Natural killer cell (primary cell): Measurements from ENCODE around the gene IL1F10. TPM values are rescaled to one million over a fixed set of nuclear protein-coding genes. Genes with fewer than 3 reads are reported as not detected.

Experiments used
- ATAC-seq, 3 donors: fragments of 150-1000 bp in 2 of 3; fragments of 200-7000 bp in 1 of 3; cut with Tn5 transposase; 1 replicate in 1 of 3; 2 replicates in 2 of 3; pipeline ENCODE4 v1.10.0; 2021; ENCODE audit warnings: mild to moderate bottlenecking in 2 of 3, moderate library complexity in 2 of 3
- DNase-seq, 2 donors: peaks; one replicate each; pipeline versions ENCODE4 v3.0.0 to v3.0.0-alpha.2; 2013 to 2021; ENCODE audit warnings: mixed read lengths in 1 of 2
- H3K27ac ChIP-seq: one replicate; pipeline ENCODE4 v1.5.1; 2013; ENCODE audit warnings: mild to moderate bottlenecking, low read length
- H3K27me3 ChIP-seq: one replicate; pipeline ENCODE4 v1.6.1; 2013; ENCODE audit warnings: low read length; ENCODE audit not compliant: control insufficient read depth, insufficient read depth
- H3K36me3 ChIP-seq: one replicate; pipeline ENCODE4 v1.6.1; 2013; ENCODE audit warnings: low read length; ENCODE audit not compliant: control insufficient read depth, insufficient read depth
- H3K4me1 ChIP-seq: one replicate; pipeline ENCODE4 v1.6.1; 2013; ENCODE audit warnings: low read length; ENCODE audit not compliant: control insufficient read depth, insufficient read depth
- H3K4me3 ChIP-seq: one replicate; pipeline ENCODE4 v1.5.1; 2013; ENCODE audit warnings: low read length
- H3K9me3 ChIP-seq: one replicate; pipeline ENCODE4 v1.6.1; 2013; ENCODE audit warnings: low read length; ENCODE audit not compliant: control insufficient read depth, insufficient read depth
- H3K27ac Mint-ChIP-seq, 2 donors: one replicate each; pipeline ENCODE4 v1.8.0; 2022; ENCODE audit warnings: mild to moderate bottlenecking in 2 of 2, mixed read lengths in 2 of 2, moderate library complexity in 1 of 2
- H3K27me3 Mint-ChIP-seq, 2 donors: one replicate each; pipeline ENCODE4 v1.8.0; 2022; ENCODE audit warnings: low read depth in 2 of 2, mixed read lengths in 2 of 2
- H3K36me3 Mint-ChIP-seq: one replicate; pipeline ENCODE4 v1.8.0; 2022; ENCODE audit warnings: mixed read lengths
- H3K4me1 Mint-ChIP-seq, 2 donors: one replicate each; pipeline ENCODE4 v1.8.0; 2022; ENCODE audit warnings: mixed read lengths in 2 of 2
- H3K4me3 Mint-ChIP-seq: one replicate; pipeline ENCODE4 v1.8.0; 2022; ENCODE audit warnings: mild to moderate bottlenecking, moderate library complexity, mixed read lengths
- H3K9me3 Mint-ChIP-seq, 2 donors: one replicate each; pipeline ENCODE4 v1.8.0; 2022; ENCODE audit warnings: mixed read lengths in 2 of 2
- WGBS: methylation state at CpG from one replicate; pipeline ENCODE4 v1.1.7; 2013; ENCODE audit warnings: missing lambda C conversion rate; ENCODE audit not compliant: insufficient coverage; 5-methylcytosine and 5-hydroxymethylcytosine counted together
- intact Hi-C: fragments of 100-400 bp; cut with micrococcal nuclease; formaldehyde crosslinking; loops from one replicate; pipeline ENCODE4 v1.14.2; 2022
- total RNA-seq, 4 donors: library from RNA; stranded (reverse); fragments of 120-200 nt in 1 of 4; gene quantifications; one replicate each; pipeline versions ENCODE4 v1.2.3 to v1.2.4, GENCODE V29; 2013 to 2022
- TF ChIP-seq, protein P1 (sequence below): fragments of 200-600 bp; IDR thresholded peaks from one replicate; pipeline ENCODE4 v1.8.0; 2022; ENCODE audit warnings: antibody characterized with exemption

The IL1F10 gene, protein sequence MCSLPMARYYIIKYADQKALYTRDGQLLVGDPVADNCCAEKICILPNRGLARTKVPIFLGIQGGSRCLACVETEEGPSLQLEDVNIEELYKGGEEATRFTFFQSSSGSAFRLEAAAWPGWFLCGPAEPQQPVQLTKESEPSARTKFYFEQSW
- not detected for total RNA-seq
- total RNA-seq (2013) = not detected

DNA sequence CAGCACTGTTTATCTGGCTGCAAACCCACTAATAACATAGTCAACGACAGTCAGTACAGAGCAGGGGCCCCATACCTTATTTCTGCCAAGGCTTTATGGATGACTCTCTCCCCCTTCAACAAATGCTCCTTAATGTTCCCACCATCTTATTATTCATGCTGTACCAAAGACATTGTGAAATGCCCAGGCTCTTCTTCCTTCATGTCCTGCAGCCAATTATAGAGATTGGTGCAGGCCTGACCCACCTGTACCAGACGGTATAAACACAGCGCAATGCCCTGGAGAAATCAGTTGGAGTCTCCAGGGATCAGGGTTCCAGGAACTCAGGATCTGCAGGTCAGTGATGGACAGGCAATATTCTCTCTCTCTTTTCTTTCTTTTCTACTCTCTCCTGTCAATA is at the start of gene IL1F10:
IL1F10 (plus strand) TSS at position 290 of the 400 bp plus-strand sequence. CDS start 4,769 bp downstream, outside the sequence.
- 91% methylated on average over 3 of the region's 3 CpGs for WGBS
- DNase-seq (no peak), ATAC-seq (no peak)
- Mint-ChIP-seq H3K4me3 (no peak within 1 kb of the TSS), H3K36me3 (no peaks in the 10 kb centered on the region), H3K27ac (no peak within 1 kb of the TSS), H3K27me3 (peaks cover 11 to 18% of the 10 kb centered on the region in 2 donors), H3K9me3 (no peaks in the 10 kb centered on the region), H3K4me1 (no peaks in the 10 kb centered on the region)
- TF ChIP-seq, protein P1, sequence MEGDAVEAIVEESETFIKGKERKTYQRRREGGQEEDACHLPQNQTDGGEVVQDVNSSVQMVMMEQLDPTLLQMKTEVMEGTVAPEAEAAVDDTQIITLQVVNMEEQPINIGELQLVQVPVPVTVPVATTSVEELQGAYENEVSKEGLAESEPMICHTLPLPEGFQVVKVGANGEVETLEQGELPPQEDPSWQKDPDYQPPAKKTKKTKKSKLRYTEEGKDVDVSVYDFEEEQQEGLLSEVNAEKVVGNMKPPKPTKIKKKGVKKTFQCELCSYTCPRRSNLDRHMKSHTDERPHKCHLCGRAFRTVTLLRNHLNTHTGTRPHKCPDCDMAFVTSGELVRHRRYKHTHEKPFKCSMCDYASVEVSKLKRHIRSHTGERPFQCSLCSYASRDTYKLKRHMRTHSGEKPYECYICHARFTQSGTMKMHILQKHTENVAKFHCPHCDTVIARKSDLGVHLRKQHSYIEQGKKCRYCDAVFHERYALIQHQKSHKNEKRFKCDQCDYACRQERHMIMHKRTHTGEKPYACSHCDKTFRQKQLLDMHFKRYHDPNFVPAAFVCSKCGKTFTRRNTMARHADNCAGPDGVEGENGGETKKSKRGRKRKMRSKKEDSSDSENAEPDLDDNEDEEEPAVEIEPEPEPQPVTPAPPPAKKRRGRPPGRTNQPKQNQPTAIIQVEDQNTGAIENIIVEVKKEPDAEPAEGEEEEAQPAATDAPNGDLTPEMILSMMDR = no peak
- Histone ChIP-seq H3K36me3 (no peaks in the 10 kb centered on the region), H3K9me3 (no peaks in the 10 kb centered on the region), H3K4me1 (no peaks in the 10 kb centered on the region), H3K27ac (no peak within 1 kb of the TSS), H3K4me3 (no peak within 1 kb of the TSS), H3K27me3 (no peaks in the 10 kb centered on the region)
- intact Hi-C loops = no loop called here

DNA sequence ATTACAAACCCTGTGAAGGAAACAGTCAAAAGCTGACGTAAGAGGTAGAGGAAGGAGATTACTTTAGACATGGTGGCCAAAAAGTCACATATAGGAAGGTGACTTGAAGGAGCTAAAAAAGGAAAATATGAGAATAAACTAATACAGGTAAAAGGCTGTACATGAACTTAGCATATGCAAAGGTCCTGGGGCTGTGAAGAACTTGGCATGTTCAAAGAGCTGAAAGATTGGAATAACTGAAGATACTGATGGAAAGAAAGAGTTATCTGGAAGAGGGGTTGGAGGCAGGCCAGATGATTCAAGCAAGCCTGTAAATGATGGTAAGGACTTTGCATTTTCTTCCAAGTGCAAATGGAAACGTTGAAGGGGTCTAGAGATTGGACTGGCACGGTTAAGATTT is 49.3 kb upstream of the IL1F10 start:
- 79% methylated on average over 3 of the region's 3 CpGs for WGBS
- H3K9me3 Mint-ChIP-seq = no peaks in the 10 kb centered on the region

DNA sequence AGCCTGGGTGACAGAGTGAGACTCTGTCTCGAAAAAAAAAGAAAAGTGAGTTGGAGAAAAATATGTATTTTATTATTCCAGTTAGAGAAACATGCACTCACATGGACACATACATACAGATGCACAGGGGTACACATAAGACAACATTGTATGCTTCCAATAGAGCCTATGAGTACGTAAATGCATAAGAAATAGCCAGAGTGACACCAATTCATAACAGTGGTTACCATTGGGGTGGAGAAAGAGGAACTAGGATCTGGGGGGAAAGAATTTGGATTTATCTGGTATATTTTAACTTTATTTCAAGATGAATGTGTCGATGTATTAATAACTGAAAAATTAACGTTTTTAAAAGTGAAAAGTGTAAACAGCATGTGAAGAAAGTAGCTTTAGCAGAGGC is 46.5 kb upstream of the IL1F10 start:
- TF ChIP-seq, protein P1 = no peak
- WGBS = 73% methylated on average over 4 of the region's 4 CpGs
- no peaks in the 10 kb centered on the region for H3K9me3 Mint-ChIP-seq
- intact Hi-C loops = no loop called here
- Histone ChIP-seq H3K4me3 (no peak overlapping the region), H3K9me3 (no peaks in the 10 kb centered on the region), H3K36me3 (no peaks in the 10 kb centered on the region), H3K27ac (no peak overlapping the region), H3K27me3 (no peaks in the 10 kb centered on the region), H3K4me1 (no peaks in the 10 kb centered on the region)
- no peaks in the 10 kb centered on the region for H3K36me3 Mint-ChIP-seq
- no peak overlapping the region for H3K27ac Mint-ChIP-seq
- H3K4me3 Mint-ChIP-seq = no peak overlapping the region
- DNase-seq = no peak
- H3K27me3 Mint-ChIP-seq = peaks cover 40 to 60% of the 10 kb centered on the region in 2 donors
- ATAC-seq = no peak
- H3K4me1 Mint-ChIP-seq = no peaks in the 10 kb centered on the region

More for the DNA sequence above, 49.3 kb upstream of the IL1F10 start:
- intact Hi-C loops = no loop called here
- H3K27me3 ChIP-seq = peaks cover 3% of the 10 kb centered on the region
- no peaks in the 10 kb centered on the region for H3K36me3 ChIP-seq
- Mint-ChIP-seq H3K4me3 (no peak overlapping the region), H3K36me3 (no peaks in the 10 kb centered on the region), H3K27ac (no peak overlapping the region), H3K4me1 (no peaks in the 10 kb centered on the region), H3K27me3 (peaks cover 37 to 45% of the 10 kb centered on the region in 2 donors)
- H3K4me3 ChIP-seq = no peak overlapping the region
- no peak for DNase-seq
- no peaks in the 10 kb centered on the region for H3K9me3 ChIP-seq
- H3K27ac ChIP-seq = no peak overlapping the region
- H3K4me1 ChIP-seq = no peaks in the 10 kb centered on the region
- no peak for ATAC-seq
- TF ChIP-seq, protein P1 = no peak

DNA sequence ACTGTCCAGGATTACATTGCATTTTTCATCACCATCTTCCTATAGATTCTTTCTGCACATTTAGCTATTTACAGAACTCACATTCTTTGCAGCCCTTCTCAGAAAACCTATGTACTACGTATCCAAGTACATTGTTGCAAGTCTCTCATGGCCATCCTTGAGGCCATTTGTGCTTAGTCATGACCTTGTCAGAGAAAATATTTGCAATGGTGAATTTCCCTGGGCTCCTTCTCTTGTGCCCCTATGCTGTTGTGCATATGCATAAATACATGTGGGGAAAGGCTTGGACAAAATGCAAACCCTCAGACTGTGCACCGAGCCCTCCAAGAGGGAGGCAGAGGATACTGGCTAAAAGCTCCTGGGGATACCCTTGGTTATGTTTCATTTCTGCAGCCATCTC is 43.0 kb upstream of the IL1F10 start:
- Histone ChIP-seq H3K4me3 (no peak overlapping the region), H3K4me1 (no peaks in the 10 kb centered on the region), H3K27me3 (no peaks in the 10 kb centered on the region), H3K36me3 (no peaks in the 10 kb centered on the region), H3K27ac (no peak overlapping the region), H3K9me3 (no peaks in the 10 kb centered on the region)
- TF ChIP-seq, protein P1 = no peak
- intact Hi-C loops = no loop called here
- no peak overlapping the region for H3K4me3 Mint-ChIP-seq
- ATAC-seq = no peak
- no peaks in the 10 kb centered on the region for H3K9me3 Mint-ChIP-seq
- peaks cover 38 to 52% of the 10 kb centered on the region in 2 donors for H3K27me3 Mint-ChIP-seq
- DNase-seq = no peak
- 93% methylated on average over 2 of the region's 2 CpGs for WGBS
- no peaks in the 10 kb centered on the region for H3K4me1 Mint-ChIP-seq
- no peaks in the 10 kb centered on the region for H3K36me3 Mint-ChIP-seq
- no peak overlapping the region for H3K27ac Mint-ChIP-seq
